ENCODE measurements around the gene EIF2D. TPM values are rescaled to one million over a fixed set of nuclear protein-coding genes. Genes with fewer than 3 reads are reported as not detected.

The EIF2D gene
- total and polyA plus RNA-seq, 2 of the 13 experiments (the other 11 are each of a cell fraction or from before 2014, with no cell fraction given) = 45.1 to 64.9 TPM

DNA sequence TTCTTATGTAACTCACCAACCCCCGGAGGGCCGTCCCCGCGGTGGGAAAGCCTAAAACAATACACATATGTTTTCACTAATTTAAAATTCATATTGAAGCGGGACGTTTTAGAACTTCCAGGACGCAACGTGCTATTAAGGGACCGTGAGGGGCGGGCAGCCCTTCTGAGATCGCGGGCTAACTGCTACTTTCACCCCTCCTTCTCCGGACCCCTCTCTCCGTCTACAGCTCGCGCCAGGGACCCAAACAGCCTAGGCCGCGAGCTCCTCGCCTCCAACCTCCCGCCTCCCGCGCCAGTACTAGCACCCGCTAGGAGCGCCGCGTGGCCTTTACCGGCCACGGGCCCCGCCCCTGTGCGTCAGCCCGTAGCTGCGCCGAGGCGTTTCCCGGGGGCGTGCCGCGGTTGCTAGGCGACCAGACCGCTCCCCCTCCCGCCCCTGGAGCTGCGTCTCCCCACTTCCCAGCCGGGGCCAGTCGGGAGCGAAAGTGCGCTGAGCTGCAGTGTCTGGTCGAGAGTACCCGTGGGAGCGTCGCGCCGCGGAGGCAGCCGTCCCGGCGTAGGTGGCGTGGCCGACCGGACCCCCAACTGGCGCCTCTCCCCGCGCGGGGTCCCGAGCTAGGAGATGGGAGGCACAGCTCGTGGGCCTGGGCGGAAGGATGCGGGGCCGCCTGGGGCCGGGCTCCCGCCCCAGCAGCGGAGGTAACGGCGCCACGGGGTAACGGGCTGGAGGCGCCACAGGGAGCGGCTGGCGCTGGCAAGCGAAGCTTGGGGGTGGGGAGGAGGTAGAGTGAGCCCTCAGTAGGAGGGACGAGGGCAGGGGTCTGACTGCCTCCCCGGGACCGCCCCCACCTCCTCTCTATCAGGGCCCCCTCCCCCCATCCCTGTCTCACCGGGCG is 23.1 kb upstream of the EIF2D start, which contains the start of gene DYRK3 (continued):
- TF ChIP-seq, protein P1, sequence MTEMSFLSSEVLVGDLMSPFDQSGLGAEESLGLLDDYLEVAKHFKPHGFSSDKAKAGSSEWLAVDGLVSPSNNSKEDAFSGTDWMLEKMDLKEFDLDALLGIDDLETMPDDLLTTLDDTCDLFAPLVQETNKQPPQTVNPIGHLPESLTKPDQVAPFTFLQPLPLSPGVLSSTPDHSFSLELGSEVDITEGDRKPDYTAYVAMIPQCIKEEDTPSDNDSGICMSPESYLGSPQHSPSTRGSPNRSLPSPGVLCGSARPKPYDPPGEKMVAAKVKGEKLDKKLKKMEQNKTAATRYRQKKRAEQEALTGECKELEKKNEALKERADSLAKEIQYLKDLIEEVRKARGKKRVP (CRISPR knock-in tag; IDR thresholded peaks at IDR 0.05) = no peak
- TF ChIP-seq NR1H2 (CRISPR knock-in tag; IDR thresholded peaks at IDR 0.05; ENCODE audit: borderline replicate concordance, low read depth) (no peak), ZNF530 (CRISPR knock-in tag; IDR thresholded peaks at IDR 0.05; ENCODE audit: low read depth) (no peak), ZNF430 (CRISPR knock-in tag; IDR thresholded peaks at IDR 0.05) (0 out of 2 replicates have a peak, but pooled peaks have one; percentile 50), ZNF629 (CRISPR knock-in tag; conservative IDR thresholded peaks at IDR 0.05) (peak; percentile 51; the same call in 1 of the 2 replicates), ZMYM2 (CRISPR knock-in tag; IDR thresholded peaks at IDR 0.05) (no peak), HMG20A (CRISPR knock-in tag; IDR thresholded peaks at IDR 0.05; ENCODE audit: borderline replicate concordance) (no peak), ZSCAN21 (CRISPR knock-in tag; IDR thresholded peaks at IDR 0.05; ENCODE audit: borderline replicate concordance) (peak; percentile 92), KDM1A (CRISPR knock-in tag; IDR thresholded peaks at IDR 0.05) (no peak), CREM (IDR thresholded peaks at IDR 0.05) (no peak), CREM (CRISPR knock-in tag; IDR thresholded peaks at IDR 0.05) (no peak), ZFP82 (CRISPR knock-in tag; IDR thresholded peaks at IDR 0.05; ENCODE audit: borderline replicate concordance) (no peak)
- TF ChIP-seq, protein P2, sequence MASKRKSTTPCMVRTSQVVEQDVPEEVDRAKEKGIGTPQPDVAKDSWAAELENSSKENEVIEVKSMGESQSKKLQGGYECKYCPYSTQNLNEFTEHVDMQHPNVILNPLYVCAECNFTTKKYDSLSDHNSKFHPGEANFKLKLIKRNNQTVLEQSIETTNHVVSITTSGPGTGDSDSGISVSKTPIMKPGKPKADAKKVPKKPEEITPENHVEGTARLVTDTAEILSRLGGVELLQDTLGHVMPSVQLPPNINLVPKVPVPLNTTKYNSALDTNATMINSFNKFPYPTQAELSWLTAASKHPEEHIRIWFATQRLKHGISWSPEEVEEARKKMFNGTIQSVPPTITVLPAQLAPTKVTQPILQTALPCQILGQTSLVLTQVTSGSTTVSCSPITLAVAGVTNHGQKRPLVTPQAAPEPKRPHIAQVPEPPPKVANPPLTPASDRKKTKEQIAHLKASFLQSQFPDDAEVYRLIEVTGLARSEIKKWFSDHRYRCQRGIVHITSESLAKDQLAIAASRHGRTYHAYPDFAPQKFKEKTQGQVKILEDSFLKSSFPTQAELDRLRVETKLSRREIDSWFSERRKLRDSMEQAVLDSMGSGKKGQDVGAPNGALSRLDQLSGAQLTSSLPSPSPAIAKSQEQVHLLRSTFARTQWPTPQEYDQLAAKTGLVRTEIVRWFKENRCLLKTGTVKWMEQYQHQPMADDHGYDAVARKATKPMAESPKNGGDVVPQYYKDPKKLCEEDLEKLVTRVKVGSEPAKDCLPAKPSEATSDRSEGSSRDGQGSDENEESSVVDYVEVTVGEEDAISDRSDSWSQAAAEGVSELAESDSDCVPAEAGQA (IDR thresholded peaks at IDR 0.05; ENCODE audit: low read depth) = no peak
- TF ChIP-seq, protein P2 (CRISPR knock-in tag; IDR thresholded peaks at IDR 0.05; ENCODE audit: borderline replicate concordance) = 0 out of 2 replicates have a peak, but pooled peaks have one; percentile 23
- TF ChIP-seq, protein P3, sequence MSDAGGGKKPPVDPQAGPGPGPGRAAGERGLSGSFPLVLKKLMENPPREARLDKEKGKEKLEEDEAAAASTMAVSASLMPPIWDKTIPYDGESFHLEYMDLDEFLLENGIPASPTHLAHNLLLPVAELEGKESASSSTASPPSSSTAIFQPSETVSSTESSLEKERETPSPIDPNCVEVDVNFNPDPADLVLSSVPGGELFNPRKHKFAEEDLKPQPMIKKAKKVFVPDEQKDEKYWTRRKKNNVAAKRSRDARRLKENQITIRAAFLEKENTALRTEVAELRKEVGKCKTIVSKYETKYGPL (CRISPR knock-in tag; IDR thresholded peaks at IDR 0.05) = 0 out of 2 replicates have a peak, but pooled peaks have one; percentile 5
- TF ChIP-seq, protein P4, sequence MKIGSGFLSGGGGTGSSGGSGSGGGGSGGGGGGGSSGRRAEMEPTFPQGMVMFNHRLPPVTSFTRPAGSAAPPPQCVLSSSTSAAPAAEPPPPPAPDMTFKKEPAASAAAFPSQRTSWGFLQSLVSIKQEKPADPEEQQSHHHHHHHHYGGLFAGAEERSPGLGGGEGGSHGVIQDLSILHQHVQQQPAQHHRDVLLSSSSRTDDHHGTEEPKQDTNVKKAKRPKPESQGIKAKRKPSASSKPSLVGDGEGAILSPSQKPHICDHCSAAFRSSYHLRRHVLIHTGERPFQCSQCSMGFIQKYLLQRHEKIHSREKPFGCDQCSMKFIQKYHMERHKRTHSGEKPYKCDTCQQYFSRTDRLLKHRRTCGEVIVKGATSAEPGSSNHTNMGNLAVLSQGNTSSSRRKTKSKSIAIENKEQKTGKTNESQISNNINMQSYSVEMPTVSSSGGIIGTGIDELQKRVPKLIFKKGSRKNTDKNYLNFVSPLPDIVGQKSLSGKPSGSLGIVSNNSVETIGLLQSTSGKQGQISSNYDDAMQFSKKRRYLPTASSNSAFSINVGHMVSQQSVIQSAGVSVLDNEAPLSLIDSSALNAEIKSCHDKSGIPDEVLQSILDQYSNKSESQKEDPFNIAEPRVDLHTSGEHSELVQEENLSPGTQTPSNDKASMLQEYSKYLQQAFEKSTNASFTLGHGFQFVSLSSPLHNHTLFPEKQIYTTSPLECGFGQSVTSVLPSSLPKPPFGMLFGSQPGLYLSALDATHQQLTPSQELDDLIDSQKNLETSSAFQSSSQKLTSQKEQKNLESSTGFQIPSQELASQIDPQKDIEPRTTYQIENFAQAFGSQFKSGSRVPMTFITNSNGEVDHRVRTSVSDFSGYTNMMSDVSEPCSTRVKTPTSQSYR (CRISPR knock-in tag; IDR thresholded peaks at IDR 0.05; ENCODE audit: borderline replicate concordance) = peak; percentile 7; the same call in 1 of the 2 replicates
- TF ChIP-seq, protein P5, sequence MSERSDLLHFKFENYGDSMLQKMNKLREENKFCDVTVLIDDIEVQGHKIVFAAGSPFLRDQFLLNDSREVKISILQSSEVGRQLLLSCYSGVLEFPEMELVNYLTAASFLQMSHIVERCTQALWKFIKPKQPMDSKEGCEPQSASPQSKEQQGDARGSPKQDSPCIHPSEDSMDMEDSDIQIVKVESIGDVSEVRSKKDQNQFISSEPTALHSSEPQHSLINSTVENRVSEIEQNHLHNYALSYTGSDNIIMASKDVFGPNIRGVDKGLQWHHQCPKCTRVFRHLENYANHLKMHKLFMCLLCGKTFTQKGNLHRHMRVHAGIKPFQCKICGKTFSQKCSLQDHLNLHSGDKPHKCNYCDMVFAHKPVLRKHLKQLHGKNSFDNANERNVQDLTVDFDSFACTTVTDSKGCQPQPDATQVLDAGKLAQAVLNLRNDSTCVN (CRISPR knock-in tag; IDR thresholded peaks at IDR 0.05; ENCODE audit: borderline replicate concordance) = no peak
